ENCODE measurements around the gene PLEKHD1. TPM values are rescaled to one million over a fixed set of nuclear protein-coding genes. Genes with fewer than 3 reads are reported as not detected.

Gene PLEKHD1
- total RNA-seq, 1 donor from 2014 or later, result under 0.01 TPM

GRCh38 chr14:69571449-69572029 lies 87.0 kb downstream of the PLEKHD1 start:
- TF ChIP-seq CTCF (conservative IDR thresholded peaks at IDR 0.05; ENCODE audit: low read depth, low read length), result no peak
- no peak for DNase-seq (ENCODE audit: low read depth)
- H3K4me3 ChIP-seq (ENCODE audit: low read depth, low read length), result peak overlapping the region; percentile 8

- peak overlapping the region; percentile 8 for H3K4me3 ChIP-seq (ENCODE audit: low read depth, low read length)
- DNase-seq (ENCODE audit: low read depth), result no peak
- no peak for TF ChIP-seq CTCF (conservative IDR thresholded peaks at IDR 0.05; ENCODE audit: low read depth, low read length)
Observed at GRCh38 chr14:69572030-69572840, 87.7 kb downstream of the PLEKHD1 start.

- TF ChIP-seq CTCF (conservative IDR thresholded peaks at IDR 0.05; ENCODE audit: low read depth, low read length), result no peak
- no peak for DNase-seq (ENCODE audit: low read depth)
- H3K4me3 ChIP-seq (ENCODE audit: low read depth, low read length), result no peak overlapping the region
Observed at GRCh38 chr14:69572841-69573135, 88.3 kb downstream of the PLEKHD1 start.

- no peak for DNase-seq (ENCODE audit: low read depth)
- no peak for TF ChIP-seq CTCF (conservative IDR thresholded peaks at IDR 0.05; ENCODE audit: low read depth, low read length)
- H3K4me3 ChIP-seq (ENCODE audit: low read depth, low read length), result no peak overlapping the region
Observed at GRCh38 chr14:69573205-69573830, 88.8 kb downstream of the PLEKHD1 start.

GRCh38 chr14:69573831-69574262 lies 89.3 kb downstream of the PLEKHD1 start:
- DNase-seq (ENCODE audit: low read depth), result no peak
- H3K4me3 ChIP-seq (ENCODE audit: low read depth, low read length), result no peak overlapping the region
- no peak for TF ChIP-seq CTCF (conservative IDR thresholded peaks at IDR 0.05; ENCODE audit: low read depth, low read length)

GRCh38 chr14:69574263-69574953 lies 89.9 kb downstream of the PLEKHD1 start, which contains the start of gene CCDC177:
CCDC177 (minus strand) TSS chr14:69574871; CDS start chr14:69573622, 1,249 bp downstream.
- TF ChIP-seq CTCF (conservative IDR thresholded peaks at IDR 0.05; ENCODE audit: low read depth, low read length), result peak; percentile 98
- DNase-seq (ENCODE audit: low read depth), result no peak
- H3K4me3 ChIP-seq (ENCODE audit: low read depth, low read length), result no peak within 1 kb of the TSS

Measured in epithelial cell of proximal tubule (primary cell).